Measurements from ENCODE around the gene ABL1. TPM values are rescaled to one million over a fixed set of nuclear protein-coding genes. Genes with fewer than 3 reads are reported as not detected.

ABL1 gene
- total and polyA plus RNA-seq, 3 experiments from 2014 or later, result 16.3 to 39.3 (median 38.8) TPM

DNA sequence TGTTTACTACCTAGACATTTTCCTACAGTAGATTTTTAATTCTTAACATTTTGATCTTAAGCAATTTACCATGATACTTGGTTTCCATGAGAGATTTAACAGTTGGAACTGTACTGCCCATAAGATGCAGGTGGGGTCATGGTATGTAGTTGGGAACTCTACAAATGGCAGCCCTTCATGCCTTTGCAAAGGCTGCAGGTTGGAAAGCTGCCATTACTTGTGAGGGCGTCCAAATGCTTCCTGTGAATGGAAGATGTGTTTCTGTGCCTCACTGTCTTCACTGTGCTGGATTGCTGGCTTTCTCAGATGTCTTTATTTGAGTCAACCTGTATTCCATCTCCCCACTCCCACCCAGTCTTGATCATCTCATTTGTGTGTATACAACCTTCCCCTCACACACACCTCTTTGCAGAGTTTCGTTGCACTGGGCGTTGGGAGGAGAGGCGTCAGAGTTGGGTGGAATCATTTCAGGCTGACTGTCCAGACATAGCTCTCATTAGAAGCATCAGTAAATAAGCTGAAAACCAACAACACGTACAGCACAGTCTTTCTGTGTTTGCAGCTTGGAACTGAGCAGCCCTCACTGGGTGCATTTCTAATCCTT, 14.8 kb upstream of the ABL1 start:
- H3K27me3 ChIP-seq (ENCODE audit: insufficient read depth, low read length, poor library complexity, severe bottlenecking), result no peaks in the 10 kb centered on the region
- ChIA-PET CTCF (no interaction called here), POLR2A (no interaction called here)
- H3K36me3 ChIP-seq (ENCODE audit: insufficient read depth, low read length), result no peaks in the 10 kb centered on the region
- Mint-ChIP-seq H3K27me3 (no peaks in the 10 kb centered on the region), H3K4me1 (peaks cover 5 to 13% (median 9%) of the 10 kb centered on the region in 3 donors), H3K4me3 (no peak overlapping the region), H3K36me3 (peaks cover 3 to 15% (median 8%) of the 10 kb centered on the region in 3 donors), H3K27ac (peak overlapping the region in 2 of 8 donors; percentile 7 to 61), H3K9me3 (peaks cover 5 to 14% (median 12%) of the 10 kb centered on the region in 5 donors)
- no peak overlapping the region for H3K27ac ChIP-seq (ENCODE audit: low read depth, low read length)
- no peak for DNase-seq
- H3K4me3 ChIP-seq (ENCODE audit: low read length), result no peak overlapping the region
- peaks cover 10% of the 10 kb centered on the region for H3K4me1 ChIP-seq (ENCODE audit: insufficient read depth, low read length)
- H3K9me3 ChIP-seq (ENCODE audit: low read length), result peaks cover 5% of the 10 kb centered on the region

DNA sequence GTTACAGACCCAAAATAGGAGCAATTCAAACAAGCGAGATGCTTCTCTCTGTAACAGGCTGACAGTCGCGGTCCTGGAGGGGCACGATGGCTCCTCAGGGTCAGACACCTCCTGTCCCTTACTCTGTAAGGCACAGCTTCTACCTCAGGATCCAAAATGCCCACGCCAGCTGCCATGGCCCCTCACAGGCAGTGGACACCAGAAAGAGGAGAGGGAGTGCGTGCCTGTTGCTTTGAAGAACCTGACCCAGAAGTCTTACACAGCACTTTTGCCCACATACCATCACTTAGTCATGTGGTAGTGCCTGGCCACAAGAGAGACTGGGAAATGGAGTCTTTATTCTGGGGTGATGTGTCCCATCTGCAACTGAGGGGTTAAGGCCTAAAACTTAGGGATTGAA, 11.6 kb upstream of the ABL1 start:
- CTCF ChIA-PET, result interaction anchor here (1.3 kb wide), 1 partner anchor 141 kb away, joined by 3 read pairs; no protein-coding TSS in a partner anchor

DNA sequence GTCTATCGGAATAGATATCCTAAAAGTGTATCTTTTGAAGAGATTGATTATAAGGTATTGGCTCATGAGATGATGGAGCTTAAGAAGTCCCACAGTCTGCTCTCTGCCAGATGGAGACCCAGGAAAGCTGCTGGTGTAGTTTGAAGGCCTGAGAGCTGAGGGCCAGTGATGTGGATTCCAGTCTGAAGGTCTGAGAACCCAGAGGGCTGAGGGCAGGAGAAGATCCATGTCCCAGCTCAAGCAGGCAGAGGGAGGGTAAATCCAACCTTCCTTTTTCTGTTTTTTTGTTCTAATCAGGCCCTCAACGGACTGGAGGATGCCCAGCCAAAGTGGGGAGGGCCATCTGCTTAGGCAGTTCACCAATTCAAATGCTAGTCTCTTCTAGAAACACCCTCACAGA, 11.0 kb upstream of the ABL1 start:
- Histone ChIP-seq H3K9me3 (ENCODE audit: low read length) (no peaks in the 10 kb centered on the region), H3K4me3 (ENCODE audit: low read length) (no peak overlapping the region), H3K27me3 (ENCODE audit: insufficient read depth, low read length, poor library complexity, severe bottlenecking) (no peaks in the 10 kb centered on the region), H3K27ac (ENCODE audit: low read depth, low read length) (peak overlapping the region; percentile 66), H3K36me3 (ENCODE audit: insufficient read depth, low read length) (no peaks in the 10 kb centered on the region), H3K4me1 (ENCODE audit: insufficient read depth, low read length) (peaks cover 10% of the 10 kb centered on the region)
- POLR2A ChIA-PET, result no interaction called here
- CTCF ChIA-PET, result interaction anchor here (1.8 kb wide), 1 partner anchor 10 kb away, joined by 6 read pairs; the partner anchor contains the start of gene ABL1
- Mint-ChIP-seq H3K4me1 (peaks cover 5 to 11% (median 7%) of the 10 kb centered on the region in 3 donors), H3K27ac (peak overlapping the region in 2 of 8 donors; percentile 51 to 66), H3K4me3 (no peak overlapping the region), H3K36me3 (peaks cover 0 to 8% (median 7%) of the 10 kb centered on the region in 3 donors), H3K9me3 (peaks cover 2 to 7% (median 7%) of the 10 kb centered on the region in 5 donors), H3K27me3 (no peaks in the 10 kb centered on the region)
- DNase-seq, result no peak

More for the DNA sequence above, 11.6 kb upstream of the ABL1 start:
- H3K4me1 ChIP-seq (ENCODE audit: insufficient read depth, low read length), result peaks cover 10% of the 10 kb centered on the region
- H3K27ac ChIP-seq (ENCODE audit: low read depth, low read length), result no peak overlapping the region
- H3K36me3 Mint-ChIP-seq, result peaks cover 0 to 5% (median 2%) of the 10 kb centered on the region in 3 donors
- H3K27me3 ChIP-seq (ENCODE audit: insufficient read depth, low read length, poor library complexity, severe bottlenecking), result no peaks in the 10 kb centered on the region
- POLR2A ChIA-PET, result no interaction called here
- H3K27ac Mint-ChIP-seq, result peak overlapping the region in 3 of 8 donors; percentile 34 to 63 (median 48)
- no peaks in the 10 kb centered on the region for H3K9me3 ChIP-seq (ENCODE audit: low read length)
- peaks cover 5 to 11% (median 7%) of the 10 kb centered on the region in 3 donors for H3K4me1 Mint-ChIP-seq
- H3K27me3 Mint-ChIP-seq, result no peaks in the 10 kb centered on the region
- H3K9me3 Mint-ChIP-seq, result peaks cover 0 to 2% (median 2%) of the 10 kb centered on the region in 5 donors
- DNase-seq, result no peak
- H3K36me3 ChIP-seq (ENCODE audit: insufficient read depth, low read length), result no peaks in the 10 kb centered on the region
- H3K4me3 Mint-ChIP-seq, result no peak overlapping the region
- no peak overlapping the region for H3K4me3 ChIP-seq (ENCODE audit: low read length)

DNA sequence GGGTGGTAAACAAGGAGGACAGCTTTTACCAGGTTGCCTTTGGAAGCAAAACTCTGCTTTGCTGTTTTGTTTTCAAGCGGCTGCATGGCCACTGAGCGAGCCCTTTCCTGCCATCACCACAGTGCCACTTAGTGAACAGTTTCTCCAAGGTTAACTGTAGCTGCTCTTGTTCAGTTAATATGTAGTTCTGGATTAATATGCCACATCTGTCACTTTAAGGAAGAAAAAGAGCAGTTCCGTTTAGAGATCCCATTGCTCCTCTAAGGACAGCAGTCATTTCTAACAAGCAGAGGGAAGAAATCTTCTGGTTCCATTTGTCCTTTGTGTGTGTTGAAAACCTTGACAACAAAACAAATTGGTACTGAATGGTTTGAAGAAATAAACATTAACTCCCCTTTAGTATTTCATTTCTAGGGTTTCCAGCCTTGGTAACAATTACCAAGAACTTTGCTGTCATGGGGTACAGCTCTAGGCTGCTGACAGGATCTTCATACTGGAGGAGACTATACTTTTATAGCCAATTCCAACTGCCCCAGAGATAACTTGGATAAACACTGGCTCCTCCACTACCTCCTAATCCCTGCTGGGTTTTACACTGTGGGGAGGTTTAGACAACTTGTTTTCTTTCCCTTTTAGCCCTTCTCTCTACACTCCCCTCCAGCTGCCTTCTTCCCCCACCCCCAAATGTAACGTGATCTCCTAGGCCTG, 10.3 kb upstream of the ABL1 start:
- Mint-ChIP-seq H3K27me3 (no peaks in the 10 kb centered on the region), H3K36me3 (peaks cover 0 to 8% (median 7%) of the 10 kb centered on the region in 3 donors), H3K4me1 (peaks cover 5 to 11% (median 8%) of the 10 kb centered on the region in 3 donors), H3K4me3 (no peak overlapping the region), H3K9me3 (peaks cover 2 to 7% (median 7%) of the 10 kb centered on the region in 5 donors), H3K27ac (peak overlapping the region in 3 of 8 donors; percentile 31 to 51 (median 46))
- peaks cover 10% of the 10 kb centered on the region for H3K4me1 ChIP-seq (ENCODE audit: insufficient read depth, low read length)
- DNase-seq, result no peak
- no peaks in the 10 kb centered on the region for H3K27me3 ChIP-seq (ENCODE audit: insufficient read depth, low read length, poor library complexity, severe bottlenecking)
- peak overlapping the region; percentile 66 for H3K27ac ChIP-seq (ENCODE audit: low read depth, low read length)
- ChIA-PET CTCF (interaction anchor here (1.8 kb wide), 1 partner anchor 9 kb away, joined by 6 read pairs; the partner anchor contains the start of gene ABL1), POLR2A (no interaction called here)
- no peak overlapping the region for H3K4me3 ChIP-seq (ENCODE audit: low read length)
- no peaks in the 10 kb centered on the region for H3K9me3 ChIP-seq (ENCODE audit: low read length)
- no peaks in the 10 kb centered on the region for H3K36me3 ChIP-seq (ENCODE audit: insufficient read depth, low read length)

DNA sequence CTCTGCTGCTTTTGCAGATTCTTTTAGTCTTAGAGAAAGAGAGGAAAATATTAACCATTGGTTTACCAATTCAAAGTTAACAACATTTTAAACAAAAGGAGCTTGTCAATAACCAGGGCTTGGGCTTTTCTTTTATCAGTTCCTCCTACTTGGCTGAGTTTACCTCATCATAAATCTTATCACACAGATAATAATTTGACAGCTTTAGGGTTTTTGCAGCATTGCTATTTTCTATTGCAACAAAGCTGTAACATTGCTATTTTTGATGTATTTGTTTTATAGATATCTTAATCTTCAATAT, 9.8 kb upstream of the ABL1 start:
- H3K9me3 ChIP-seq (ENCODE audit: low read length), result no peaks in the 10 kb centered on the region
- peaks cover 2 to 7% (median 7%) of the 10 kb centered on the region in 5 donors for H3K9me3 Mint-ChIP-seq
- CTCF ChIA-PET, result interaction anchor here (1.8 kb wide), 1 partner anchor 9 kb away, joined by 6 read pairs; the partner anchor contains the start of gene ABL1
- H3K4me1 ChIP-seq (ENCODE audit: insufficient read depth, low read length), result peaks cover 10% of the 10 kb centered on the region
- H3K4me1 Mint-ChIP-seq, result peaks cover 5 to 8% (median 7%) of the 10 kb centered on the region in 3 donors
- H3K4me3 Mint-ChIP-seq, result no peak overlapping the region
- H3K27ac Mint-ChIP-seq, result peak overlapping the region in 1 of 8 donors; percentile 31
- no peaks in the 10 kb centered on the region for H3K27me3 ChIP-seq (ENCODE audit: insufficient read depth, low read length, poor library complexity, severe bottlenecking)
- H3K4me3 ChIP-seq (ENCODE audit: low read length), result no peak overlapping the region
- H3K27me3 Mint-ChIP-seq, result no peaks in the 10 kb centered on the region
- POLR2A ChIA-PET, result no interaction called here
- no peak for DNase-seq
- H3K27ac ChIP-seq (ENCODE audit: low read depth, low read length), result peak overlapping the region; percentile 66
- peaks cover 0 to 8% (median 7%) of the 10 kb centered on the region in 3 donors for H3K36me3 Mint-ChIP-seq
- no peaks in the 10 kb centered on the region for H3K36me3 ChIP-seq (ENCODE audit: insufficient read depth, low read length)

DNA sequence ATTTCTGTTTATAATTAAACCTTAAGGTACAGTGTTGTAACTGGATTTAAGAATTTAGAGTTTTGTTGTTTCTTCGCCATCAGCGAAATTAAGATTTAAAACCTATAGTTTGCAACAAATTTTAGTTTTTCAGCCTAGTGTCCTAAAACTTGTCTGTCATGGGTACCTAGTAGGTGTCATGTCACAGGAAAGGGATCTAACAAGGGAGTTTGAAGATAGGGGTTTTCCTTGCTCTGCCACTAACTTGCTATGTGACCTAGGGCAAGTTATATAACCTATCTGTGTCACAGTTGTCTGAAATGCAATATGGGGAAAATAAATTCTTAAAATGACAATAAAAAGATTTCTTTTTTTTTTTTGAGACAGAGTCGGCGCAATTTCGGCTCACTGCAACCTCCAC, 9.2 kb upstream of the ABL1 start:
- Mint-ChIP-seq H3K36me3 (peaks cover 0 to 7% (median 6%) of the 10 kb centered on the region in 3 donors), H3K4me3 (no peak overlapping the region), H3K4me1 (peaks cover 5 to 10% (median 5%) of the 10 kb centered on the region in 3 donors), H3K27me3 (no peaks in the 10 kb centered on the region), H3K27ac (no peak overlapping the region), H3K9me3 (peaks cover 2 to 7% (median 7%) of the 10 kb centered on the region in 5 donors)
- Histone ChIP-seq H3K36me3 (ENCODE audit: insufficient read depth, low read length) (no peaks in the 10 kb centered on the region), H3K4me1 (ENCODE audit: insufficient read depth, low read length) (peaks cover 10% of the 10 kb centered on the region), H3K4me3 (ENCODE audit: low read length) (no peak overlapping the region), H3K27ac (ENCODE audit: low read depth, low read length) (peak overlapping the region; percentile 66), H3K27me3 (ENCODE audit: insufficient read depth, low read length, poor library complexity, severe bottlenecking) (no peaks in the 10 kb centered on the region), H3K9me3 (ENCODE audit: low read length) (no peaks in the 10 kb centered on the region)
- no peak for DNase-seq
- POLR2A ChIA-PET, result no interaction called here
- CTCF ChIA-PET, result interaction anchor here (1.8 kb wide), 1 partner anchor 8 kb away, joined by 6 read pairs; the partner anchor contains the start of gene ABL1

DNA sequence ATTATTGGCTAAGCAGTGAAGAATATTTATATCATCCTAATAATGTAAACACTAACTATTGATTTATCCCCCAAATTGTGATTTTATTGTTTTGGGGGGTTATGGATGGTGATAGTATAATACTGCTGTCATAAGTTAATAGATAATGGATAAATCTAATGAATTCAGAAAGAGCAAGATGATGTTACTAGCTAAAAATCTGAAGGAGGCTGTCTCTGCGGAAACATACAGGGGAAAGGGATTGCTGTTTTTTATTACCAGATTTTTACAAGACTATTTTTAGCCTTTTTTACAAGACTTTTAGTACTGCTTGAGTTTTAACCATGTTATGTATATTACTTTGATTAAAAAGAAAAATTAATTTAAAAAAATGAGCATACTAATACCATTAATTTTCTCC, 5.3 kb upstream of the ABL1 start:
- peaks cover 2 to 7% (median 6%) of the 10 kb centered on the region in 3 donors for H3K36me3 Mint-ChIP-seq
- Histone ChIP-seq H3K4me3 (ENCODE audit: low read length) (no peak overlapping the region), H3K9me3 (ENCODE audit: low read length) (no peaks in the 10 kb centered on the region), H3K27ac (ENCODE audit: low read depth, low read length) (no peak overlapping the region), H3K36me3 (ENCODE audit: insufficient read depth, low read length) (no peaks in the 10 kb centered on the region), H3K4me1 (ENCODE audit: insufficient read depth, low read length) (peaks cover 6% of the 10 kb centered on the region), H3K27me3 (ENCODE audit: insufficient read depth, low read length, poor library complexity, severe bottlenecking) (no peaks in the 10 kb centered on the region)
- peaks cover 15 to 19% (median 17%) of the 10 kb centered on the region in 3 donors for H3K4me1 Mint-ChIP-seq
- no peak overlapping the region for H3K4me3 Mint-ChIP-seq
- POLR2A ChIA-PET, result no interaction called here
- peaks cover 0 to 3% of the 10 kb centered on the region in 2 donors for H3K27me3 Mint-ChIP-seq
- no peak overlapping the region for H3K27ac Mint-ChIP-seq
- peaks cover 2 to 7% (median 7%) of the 10 kb centered on the region in 5 donors for H3K9me3 Mint-ChIP-seq
- CTCF ChIA-PET, result no interaction called here
- DNase-seq, result no peak

DNA sequence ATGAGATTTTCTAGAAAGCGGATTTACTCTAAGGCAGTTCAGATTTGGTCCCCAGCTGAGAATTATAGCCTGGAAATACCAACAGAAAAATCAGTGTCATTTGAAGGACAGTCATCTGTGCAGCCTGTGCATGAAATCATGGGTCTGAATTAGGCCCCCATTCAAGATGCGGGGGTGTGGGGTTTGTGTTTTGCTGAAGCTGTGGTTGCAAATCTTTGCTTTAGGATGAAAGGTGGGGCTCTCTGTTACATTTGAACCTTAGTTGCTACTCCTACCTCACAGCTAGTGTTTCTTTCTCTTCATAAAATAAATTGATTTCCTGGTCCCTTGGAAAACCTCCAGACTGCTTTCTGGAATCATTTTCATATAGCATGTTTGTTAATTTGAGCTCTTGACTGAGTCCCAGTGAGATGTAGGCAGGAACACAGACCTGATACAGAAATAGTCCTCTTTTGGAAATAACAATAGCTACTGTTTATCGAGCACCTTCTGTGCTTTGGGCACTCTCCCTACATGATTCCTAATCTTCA, 4.8 kb upstream of the ABL1 start:
- H3K36me3 ChIP-seq (ENCODE audit: insufficient read depth, low read length), result no peaks in the 10 kb centered on the region
- no peak overlapping the region for H3K4me3 ChIP-seq (ENCODE audit: low read length)
- no peak overlapping the region for H3K27ac ChIP-seq (ENCODE audit: low read depth, low read length)
- Mint-ChIP-seq H3K9me3 (peaks cover 2 to 7% (median 7%) of the 10 kb centered on the region in 5 donors), H3K4me1 (peaks cover 16 to 19% (median 17%) of the 10 kb centered on the region in 3 donors), H3K27me3 (peaks cover 0 to 3% of the 10 kb centered on the region in 2 donors), H3K4me3 (no peak overlapping the region), H3K36me3 (peaks cover 3 to 7% (median 6%) of the 10 kb centered on the region in 3 donors), H3K27ac (peak overlapping the region in 5 of 8 donors; percentile 2 to 61 (median 29))
- H3K9me3 ChIP-seq (ENCODE audit: low read length), result no peaks in the 10 kb centered on the region
- DNase-seq, result no peak
- CTCF ChIA-PET, result interaction anchor here (0.9 kb wide), 1 partner anchor 216 kb away, joined by 3 read pairs; no protein-coding TSS in a partner anchor
- H3K4me1 ChIP-seq (ENCODE audit: insufficient read depth, low read length), result peaks cover 6% of the 10 kb centered on the region
- POLR2A ChIA-PET, result no interaction called here
- H3K27me3 ChIP-seq (ENCODE audit: insufficient read depth, low read length, poor library complexity, severe bottlenecking), result no peaks in the 10 kb centered on the region
